PC-3 (cell line): ENCODE data around the gene SEPTIN8.

ENCODE experiments used
- CTCF ChIP-seq: fragments of 300-600 bp; sonication (generic); conservative IDR thresholded peaks from 2 replicates; pipeline ENCODE4 v1.5.1; 2017; ENCODE audit warnings: antibody characterized with exemption, low read depth, mild to moderate bottlenecking, low read length
- EZH2 ChIP-seq: fragments of 300-600 bp; sonication (generic); IDR thresholded peaks from one replicate; pipeline ENCODE4 v1.6.1; 2017; ENCODE audit warnings: antibody characterized with exemption, mild to moderate bottlenecking, low read length; ENCODE audit not compliant: unreplicated experiment
- EZH2phosphoT487 ChIP-seq: fragments of 300-600 bp; sonication (generic); IDR thresholded peaks from 2 replicates; pipeline ENCODE4 v1.6.1; 2018; ENCODE audit warnings: mild to moderate bottlenecking, antibody characterized with exemption, low read length, borderline replicate concordance

DNA sequence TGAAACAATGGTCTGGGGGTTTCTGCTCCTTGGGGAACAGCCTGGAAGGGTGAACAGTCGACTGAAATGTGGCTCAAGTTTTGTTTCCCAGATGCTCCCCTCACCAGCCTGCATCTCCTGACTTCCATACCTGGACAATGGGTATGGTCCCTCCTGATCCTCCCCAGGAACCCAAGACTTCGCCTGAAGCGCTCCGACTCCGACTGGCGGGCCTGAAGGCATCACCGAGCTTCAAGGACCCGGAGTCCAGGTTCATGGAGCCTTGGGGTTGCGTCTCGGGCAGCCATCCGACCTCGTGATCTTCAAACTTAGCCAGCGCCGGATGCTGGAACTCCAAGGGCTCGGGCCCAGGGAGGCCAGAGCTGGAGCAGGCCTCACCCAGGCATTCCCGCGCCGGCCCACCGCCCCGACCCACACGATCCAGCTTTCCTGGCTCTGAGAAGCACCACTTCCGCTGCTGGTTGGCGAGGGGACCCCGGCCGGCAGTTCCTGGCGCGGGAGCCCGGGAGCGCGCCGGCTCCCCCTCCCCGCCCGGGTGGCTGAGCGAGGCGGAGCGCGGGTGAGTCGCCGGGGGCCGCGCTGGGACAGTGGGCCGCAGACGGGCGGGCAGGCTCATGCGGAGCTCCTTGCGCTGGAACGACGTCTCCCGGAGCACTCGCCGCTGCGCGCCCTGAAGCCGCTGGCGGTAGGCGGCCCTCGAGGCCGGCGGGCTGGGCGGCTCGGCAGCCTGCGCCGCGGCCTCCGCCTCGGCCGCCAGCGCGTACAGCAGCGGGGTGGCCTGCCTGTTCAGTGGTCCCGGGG is 48.2 kb upstream of the SEPTIN8 start:
- no peak for TF ChIP-seq CTCF
- no peak for TF ChIP-seq EZH2phosphoT487
- TF ChIP-seq EZH2: no peak
